ENCODE results near the gene CD4. TPM values are rescaled to one million over a fixed set of nuclear protein-coding genes. Genes with fewer than 3 reads are reported as not detected.
A peak's percentile ranks its signal among the peaks of the same experiment; 100 is the strongest.

CD4 gene
- total RNA-seq, 2 experiments from 2014 or later: not detected

DNA sequence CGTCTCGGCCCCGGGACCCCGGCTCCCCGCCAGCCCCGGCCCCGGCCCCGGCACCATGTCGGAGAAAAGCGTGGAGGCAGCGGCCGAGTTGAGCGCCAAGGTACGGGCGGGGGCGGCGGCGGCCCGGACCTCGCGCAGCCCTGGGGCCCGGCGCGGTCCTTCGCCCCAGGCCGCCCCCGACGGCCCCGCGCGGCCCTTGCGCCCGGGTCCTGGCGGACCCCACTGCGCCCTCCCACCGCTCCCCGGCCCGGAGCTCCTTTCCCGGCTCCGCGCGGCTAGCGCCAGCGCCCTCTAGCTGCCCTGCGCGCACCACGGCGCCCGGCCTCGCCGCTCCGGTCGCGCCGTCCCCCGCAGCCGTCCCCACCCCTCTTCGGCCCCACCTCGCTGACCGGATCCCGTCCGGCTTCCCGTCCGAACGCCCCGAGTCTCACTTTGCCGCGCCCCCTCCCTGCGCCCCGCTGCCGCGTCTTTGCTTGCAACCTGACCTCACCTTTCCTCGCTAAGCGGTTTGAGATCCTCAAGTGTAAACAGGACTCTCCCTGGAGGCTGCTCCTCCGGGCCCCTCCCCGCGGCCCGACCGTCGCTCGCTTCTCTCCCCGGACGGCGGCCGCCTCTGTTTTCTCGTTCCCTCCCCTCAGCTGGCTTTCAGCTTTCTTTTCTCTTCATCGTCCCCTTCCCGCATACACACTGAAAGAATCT lies 22.5 kb upstream of the CD4 start:
- H3K9me2 ChIP-seq (ENCODE audit: insufficient read depth, low read length): no peaks in the 10 kb centered on the region
- ChIA-PET CTCF (ENCODE audit: unreplicated experiment) (interaction anchor here (0.5 to 2.8 kb wide), 10 partner anchors 12 to 245 kb away, joined by 3 to 21 read pairs (median 4); partner anchors contain the start of genes COPS7A and MLF2), POLR2A (interaction anchor here (0.6 to 2.1 kb wide), 4 partner anchors 13 to 192 kb away, joined by 5 to 7 read pairs (median 6); partner anchors contain the start of gene MLF2)
- peak overlapping the region; percentile 68 for H3K4me2 ChIP-seq (ENCODE audit: low read length)
- peak overlapping the region; percentile 71 for H3K4me3 ChIP-seq (ENCODE audit: low read depth, low read length, poor library complexity, severe bottlenecking)
- no peaks in the 10 kb centered on the region for H3K79me2 ChIP-seq (ENCODE audit: insufficient read depth, low read depth, low read length)
- no TSS peak for BruUV-seq (replicated peaks)
- intact Hi-C loops (cut with micrococcal nuclease; ENCODE audit: unreplicated experiment): loop anchor here (1.0 kb wide), 1 partner anchor 13 kb away; the partner anchor contains the start of gene MLF2
- H3K36me3 ChIP-seq (ENCODE audit: insufficient read depth, low read length): no peaks in the 10 kb centered on the region
- peak; percentile 76 for DNase-seq (ENCODE audit: low spot score)
- H2AFZ ChIP-seq (ENCODE audit: low read length): peak overlapping the region; percentile 67; the same call in 1 of the 2 replicates
- no peak for TF ChIP-seq EZH2phosphoT487 (IDR thresholded peaks at IDR 0.05; ENCODE audit: borderline replicate concordance, low read depth, low read length)
- TF ChIP-seq, protein P1, sequence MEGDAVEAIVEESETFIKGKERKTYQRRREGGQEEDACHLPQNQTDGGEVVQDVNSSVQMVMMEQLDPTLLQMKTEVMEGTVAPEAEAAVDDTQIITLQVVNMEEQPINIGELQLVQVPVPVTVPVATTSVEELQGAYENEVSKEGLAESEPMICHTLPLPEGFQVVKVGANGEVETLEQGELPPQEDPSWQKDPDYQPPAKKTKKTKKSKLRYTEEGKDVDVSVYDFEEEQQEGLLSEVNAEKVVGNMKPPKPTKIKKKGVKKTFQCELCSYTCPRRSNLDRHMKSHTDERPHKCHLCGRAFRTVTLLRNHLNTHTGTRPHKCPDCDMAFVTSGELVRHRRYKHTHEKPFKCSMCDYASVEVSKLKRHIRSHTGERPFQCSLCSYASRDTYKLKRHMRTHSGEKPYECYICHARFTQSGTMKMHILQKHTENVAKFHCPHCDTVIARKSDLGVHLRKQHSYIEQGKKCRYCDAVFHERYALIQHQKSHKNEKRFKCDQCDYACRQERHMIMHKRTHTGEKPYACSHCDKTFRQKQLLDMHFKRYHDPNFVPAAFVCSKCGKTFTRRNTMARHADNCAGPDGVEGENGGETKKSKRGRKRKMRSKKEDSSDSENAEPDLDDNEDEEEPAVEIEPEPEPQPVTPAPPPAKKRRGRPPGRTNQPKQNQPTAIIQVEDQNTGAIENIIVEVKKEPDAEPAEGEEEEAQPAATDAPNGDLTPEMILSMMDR (conservative IDR thresholded peaks at IDR 0.05; ENCODE audit: low read length): peak; percentile 75
- no peaks in the 10 kb centered on the region for H4K20me1 ChIP-seq (ENCODE audit: insufficient read depth, low read length)
- H3K27ac ChIP-seq (ENCODE audit: low read depth, low read length, poor library complexity, severe bottlenecking): no peak overlapping the region
- no peaks in the 10 kb centered on the region for H3K9me3 ChIP-seq (ENCODE audit: low read length)
- peaks cover 40% of the 10 kb centered on the region for H3K4me1 ChIP-seq (ENCODE audit: insufficient read depth, low read length, poor library complexity, severe bottlenecking)

DNA sequence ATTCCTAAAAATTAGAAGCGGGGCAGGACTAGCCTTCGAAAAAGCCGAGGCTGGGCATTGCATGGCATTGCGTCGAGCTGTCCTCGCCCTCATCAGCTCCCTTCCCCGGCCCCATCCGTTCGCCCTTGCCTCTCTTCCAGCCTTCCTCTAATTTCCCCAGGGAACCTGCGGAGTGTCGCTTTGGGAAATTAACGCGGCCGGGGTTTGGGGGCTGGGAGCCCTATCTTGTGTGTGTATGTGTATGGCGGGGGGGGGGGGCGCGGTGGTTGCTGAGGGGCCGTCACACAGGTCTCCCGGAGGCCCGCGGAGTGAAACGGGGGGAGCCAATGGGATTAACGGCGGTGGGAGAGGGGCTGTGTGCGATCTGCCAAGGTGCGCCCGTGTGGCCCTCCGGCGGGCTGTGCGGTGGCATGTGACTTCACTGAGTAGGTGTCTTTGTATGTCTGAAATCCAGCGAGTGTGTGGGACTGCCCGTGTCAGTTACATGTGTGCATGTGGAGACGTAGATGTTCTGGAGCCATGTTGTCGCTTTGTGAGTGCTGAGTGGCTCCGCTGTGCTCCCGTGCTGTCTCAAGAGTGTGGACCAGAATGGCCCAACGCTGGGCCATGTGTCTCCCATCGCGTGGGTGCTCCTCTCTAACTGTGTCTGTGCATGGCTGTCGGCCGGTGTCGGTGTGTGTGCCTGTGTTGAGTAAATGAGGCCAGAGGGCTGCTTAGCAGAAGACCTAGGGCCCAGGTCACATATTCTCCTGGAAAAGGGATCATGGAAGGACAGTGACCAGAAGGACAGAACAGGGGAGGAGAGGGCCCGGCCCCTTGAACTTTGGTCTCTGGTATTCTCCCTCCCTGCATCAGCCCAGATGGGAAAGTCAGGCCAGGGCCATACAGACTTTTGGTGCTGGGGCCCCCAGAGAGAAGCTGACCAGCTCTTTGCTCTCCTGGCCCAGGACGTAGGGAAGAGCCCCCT lies 21.7 kb upstream of the CD4 start:
- Histone ChIP-seq H3K9me3 (ENCODE audit: low read length) (no peaks in the 10 kb centered on the region), H3K4me1 (ENCODE audit: insufficient read depth, low read length, poor library complexity, severe bottlenecking) (peaks cover 48% of the 10 kb centered on the region), H4K20me1 (ENCODE audit: insufficient read depth, low read length) (no peaks in the 10 kb centered on the region), H3K27ac (ENCODE audit: low read depth, low read length, poor library complexity, severe bottlenecking) (no peak overlapping the region), H3K9me2 (ENCODE audit: insufficient read depth, low read length) (no peaks in the 10 kb centered on the region), H2AFZ (ENCODE audit: low read length) (peak overlapping the region; percentile 67; the same call in 1 of the 2 replicates), H3K36me3 (ENCODE audit: insufficient read depth, low read length) (no peaks in the 10 kb centered on the region), H3K79me2 (ENCODE audit: insufficient read depth, low read depth, low read length) (no peaks in the 10 kb centered on the region), H3K4me2 (ENCODE audit: low read length) (peak overlapping the region; percentile 68), H3K4me3 (ENCODE audit: low read depth, low read length, poor library complexity, severe bottlenecking) (peak overlapping the region; percentile 71)
- BruUV-seq (replicated peaks): no TSS peak
- DNase-seq (ENCODE audit: low spot score): no peak
- CTCF ChIA-PET (ENCODE audit: unreplicated experiment): interaction anchor here (0.5 to 2.8 kb wide), 3 partner anchors 11 to 44 kb away, joined by 3 to 21 read pairs (median 6); partner anchors contain the start of genes COPS7A and MLF2
- POLR2A ChIA-PET: interaction anchor here (1.6 to 2.1 kb wide), 2 partner anchors 14 to 15 kb away, joined by 5 to 7 read pairs; partner anchors contain the start of gene MLF2
- no peak for TF ChIP-seq EZH2phosphoT487 (IDR thresholded peaks at IDR 0.05; ENCODE audit: borderline replicate concordance, low read depth, low read length)
- TF ChIP-seq, protein P1 (conservative IDR thresholded peaks at IDR 0.05; ENCODE audit: low read length): no peak
- intact Hi-C loops (cut with micrococcal nuclease; ENCODE audit: unreplicated experiment): no loop called here

All from OCI-LY7 (cell line).